ENCODE measurements around the gene ARHGAP5. TPM values are rescaled to one million over a fixed set of nuclear protein-coding genes. Genes with fewer than 3 reads are reported as not detected.

Gene ARHGAP5
- total RNA-seq, 6 experiments from 2014 or later, result 75.4 to 101 (median 82.2) TPM

DNA sequence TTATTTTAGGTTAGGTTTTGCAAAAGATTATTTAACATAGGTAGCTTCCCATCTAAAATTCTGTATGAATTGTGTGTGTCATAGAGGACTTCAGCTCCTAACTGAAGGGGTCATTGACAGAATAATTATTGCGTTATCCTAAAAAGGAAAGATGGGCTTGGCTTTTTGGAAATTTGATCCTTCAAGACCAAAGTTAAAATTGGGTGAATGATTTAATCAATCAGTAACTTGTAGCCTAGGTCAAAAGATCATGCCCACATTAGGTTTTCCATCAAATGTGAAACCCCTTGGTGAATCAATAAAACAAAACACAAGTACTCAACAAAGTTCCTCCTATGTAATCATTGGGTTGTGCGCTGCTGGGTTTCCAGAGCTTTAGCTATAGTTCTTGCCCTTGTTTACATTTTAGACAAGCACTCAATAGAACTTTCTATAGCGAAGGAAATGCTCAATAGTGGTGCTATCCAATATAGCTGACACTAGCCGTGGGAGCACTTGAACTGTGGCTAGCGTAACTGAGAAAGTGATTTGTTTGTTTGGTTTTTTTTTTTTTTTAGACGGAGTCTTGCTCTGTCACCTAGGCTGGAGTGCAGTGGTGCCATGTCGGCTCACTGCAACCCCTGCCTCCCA, 37.6 kb upstream of the ARHGAP5 start:
- Mint-ChIP-seq H3K27ac (no peak overlapping the region), H3K27me3 (ENCODE audit: insufficient read depth) (peaks cover 27% of the 10 kb centered on the region), H3K9me3 (no peaks in the 10 kb centered on the region), H3K4me1 (ENCODE audit: low read depth) (peaks cover 6% of the 10 kb centered on the region; the same call in 1 of the 2 replicates), H3K36me3 (ENCODE audit: low read depth) (no peaks in the 10 kb centered on the region), H3K4me3 (no peak overlapping the region)
- no peak for DNase-seq
- TF ChIP-seq, protein P1, sequence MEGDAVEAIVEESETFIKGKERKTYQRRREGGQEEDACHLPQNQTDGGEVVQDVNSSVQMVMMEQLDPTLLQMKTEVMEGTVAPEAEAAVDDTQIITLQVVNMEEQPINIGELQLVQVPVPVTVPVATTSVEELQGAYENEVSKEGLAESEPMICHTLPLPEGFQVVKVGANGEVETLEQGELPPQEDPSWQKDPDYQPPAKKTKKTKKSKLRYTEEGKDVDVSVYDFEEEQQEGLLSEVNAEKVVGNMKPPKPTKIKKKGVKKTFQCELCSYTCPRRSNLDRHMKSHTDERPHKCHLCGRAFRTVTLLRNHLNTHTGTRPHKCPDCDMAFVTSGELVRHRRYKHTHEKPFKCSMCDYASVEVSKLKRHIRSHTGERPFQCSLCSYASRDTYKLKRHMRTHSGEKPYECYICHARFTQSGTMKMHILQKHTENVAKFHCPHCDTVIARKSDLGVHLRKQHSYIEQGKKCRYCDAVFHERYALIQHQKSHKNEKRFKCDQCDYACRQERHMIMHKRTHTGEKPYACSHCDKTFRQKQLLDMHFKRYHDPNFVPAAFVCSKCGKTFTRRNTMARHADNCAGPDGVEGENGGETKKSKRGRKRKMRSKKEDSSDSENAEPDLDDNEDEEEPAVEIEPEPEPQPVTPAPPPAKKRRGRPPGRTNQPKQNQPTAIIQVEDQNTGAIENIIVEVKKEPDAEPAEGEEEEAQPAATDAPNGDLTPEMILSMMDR (IDR thresholded peaks at IDR 0.05), result no peak

DNA sequence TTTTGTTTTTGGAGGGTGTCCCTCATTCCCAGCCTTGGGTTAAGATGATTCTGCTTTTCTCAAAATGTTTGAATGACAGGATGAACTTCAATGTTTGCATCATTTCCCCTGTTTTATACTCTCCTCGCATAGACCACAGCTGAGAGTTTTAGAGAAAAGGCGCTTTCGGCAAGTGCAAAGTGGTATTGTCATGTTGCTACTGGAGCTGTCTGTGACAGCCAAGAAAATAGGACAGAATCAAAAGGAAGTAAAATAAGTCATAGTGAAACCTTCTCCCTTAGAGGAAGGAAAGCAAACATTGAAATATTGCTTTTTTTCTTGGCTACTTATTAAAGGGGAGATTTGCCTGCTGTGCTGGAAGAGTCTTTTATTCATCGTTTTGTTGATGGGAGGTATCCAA, 33.5 kb upstream of the ARHGAP5 start:
- H3K4me3 Mint-ChIP-seq, result no peak overlapping the region
- DNase-seq, result no peak
- H3K9me3 Mint-ChIP-seq, result no peaks in the 10 kb centered on the region
- TF ChIP-seq, protein P1 (IDR thresholded peaks at IDR 0.05), result no peak
- H3K27me3 Mint-ChIP-seq (ENCODE audit: insufficient read depth), result peaks cover 8% of the 10 kb centered on the region
- no peak overlapping the region for H3K27ac Mint-ChIP-seq
- no peaks in the 10 kb centered on the region for H3K36me3 Mint-ChIP-seq (ENCODE audit: low read depth)
- H3K4me1 Mint-ChIP-seq (ENCODE audit: low read depth), result no peaks in the 10 kb centered on the region

DNA sequence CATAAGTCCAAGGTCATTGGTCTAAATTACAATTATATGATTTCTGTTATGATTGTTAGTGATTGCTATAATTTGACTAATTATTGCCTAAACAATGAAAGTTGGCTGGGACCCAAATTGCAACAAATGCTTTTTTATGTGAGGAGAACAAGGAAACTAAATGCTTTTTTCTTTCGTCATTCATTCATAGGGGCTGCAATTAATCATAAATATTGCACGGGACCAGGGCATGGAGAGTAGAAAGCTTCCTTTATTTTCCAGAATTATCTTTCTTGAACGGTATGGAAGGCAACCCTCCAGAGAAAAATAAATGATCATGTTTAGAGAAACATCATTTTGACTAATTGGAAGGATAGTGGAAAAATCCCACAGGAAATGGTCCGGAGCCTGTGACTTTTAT, 32.6 kb upstream of the ARHGAP5 start:
- H3K27me3 Mint-ChIP-seq (ENCODE audit: insufficient read depth), result peaks cover 8% of the 10 kb centered on the region
- no peak overlapping the region for H3K27ac Mint-ChIP-seq
- TF ChIP-seq, protein P1 (IDR thresholded peaks at IDR 0.05), result no peak
- DNase-seq, result no peak
- no peaks in the 10 kb centered on the region for H3K9me3 Mint-ChIP-seq
- H3K36me3 Mint-ChIP-seq (ENCODE audit: low read depth), result no peaks in the 10 kb centered on the region
- no peaks in the 10 kb centered on the region for H3K4me1 Mint-ChIP-seq (ENCODE audit: low read depth)
- no peak overlapping the region for H3K4me3 Mint-ChIP-seq

DNA sequence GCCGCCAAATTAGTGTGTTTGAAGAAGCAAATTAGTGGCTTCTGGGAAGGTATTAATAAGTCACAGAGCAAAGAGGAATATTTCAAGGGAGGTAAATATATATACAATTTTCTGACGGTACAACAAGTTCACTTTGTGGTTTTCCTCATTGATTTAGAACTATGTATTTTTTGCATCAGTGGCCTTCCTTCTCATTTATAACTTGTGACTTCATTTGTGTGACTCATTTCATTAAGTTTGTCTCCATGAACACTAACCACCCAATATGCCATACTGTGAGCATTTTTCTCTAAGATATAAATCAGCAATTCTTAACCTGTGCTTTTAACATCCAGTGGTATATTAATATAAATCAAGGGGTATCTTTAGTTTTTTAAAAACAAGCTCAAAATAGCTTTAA, 29.3 kb upstream of the ARHGAP5 start:
- H3K9me3 Mint-ChIP-seq, result no peaks in the 10 kb centered on the region
- DNase-seq, result no peak
- H3K4me1 Mint-ChIP-seq (ENCODE audit: low read depth), result no peaks in the 10 kb centered on the region
- no peak overlapping the region for H3K27ac Mint-ChIP-seq
- H3K36me3 Mint-ChIP-seq (ENCODE audit: low read depth), result no peaks in the 10 kb centered on the region
- TF ChIP-seq, protein P1 (IDR thresholded peaks at IDR 0.05), result no peak
- H3K27me3 Mint-ChIP-seq (ENCODE audit: insufficient read depth), result peaks cover 5% of the 10 kb centered on the region
- H3K4me3 Mint-ChIP-seq, result no peak overlapping the region

DNA sequence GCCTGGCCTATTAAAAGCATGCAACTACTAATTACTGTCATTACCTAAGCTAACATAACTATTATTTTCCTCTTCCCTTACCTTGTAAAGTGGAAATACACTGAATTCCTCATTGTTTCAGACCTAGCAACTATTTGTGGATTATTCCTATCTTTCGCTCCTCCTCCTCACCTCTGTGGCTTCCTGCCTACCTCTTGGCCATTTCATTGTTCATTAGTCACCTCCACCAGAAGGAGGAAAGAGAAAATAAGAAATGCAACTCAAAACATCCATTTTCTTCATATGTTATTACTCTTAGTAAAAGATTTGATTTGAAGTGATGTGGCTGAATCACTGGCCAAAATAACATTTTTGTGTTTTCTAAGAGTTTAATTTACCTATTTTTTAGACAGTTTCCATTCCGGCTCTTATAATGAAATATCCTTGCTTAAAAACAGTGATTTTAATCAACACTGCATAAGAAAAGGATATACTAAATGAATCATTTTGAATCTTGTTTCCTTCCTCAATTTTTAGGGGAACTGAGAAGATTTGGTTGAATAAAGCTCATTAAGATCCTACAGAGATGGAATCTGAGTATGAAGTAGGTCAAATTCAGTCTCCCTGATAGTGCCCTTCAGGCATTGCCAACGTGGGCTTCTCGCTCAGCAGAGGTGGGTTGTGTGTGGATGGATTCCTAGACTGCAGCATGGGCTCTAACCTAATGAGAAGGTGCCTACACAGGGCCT, 27.6 kb upstream of the ARHGAP5 start:
- TF ChIP-seq, protein P1 (IDR thresholded peaks at IDR 0.05), result no peak
- DNase-seq, result no peak
- no peaks in the 10 kb centered on the region for H3K9me3 Mint-ChIP-seq

More for the DNA sequence above, 27.6 kb upstream of the ARHGAP5 start:
- Mint-ChIP-seq H3K4me1 (ENCODE audit: low read depth) (no peaks in the 10 kb centered on the region), H3K36me3 (ENCODE audit: low read depth) (no peaks in the 10 kb centered on the region), H3K4me3 (no peak overlapping the region), H3K27me3 (ENCODE audit: insufficient read depth) (peaks cover 7% of the 10 kb centered on the region), H3K27ac (no peak overlapping the region)

All from HFFc6 (cell line).